Mesothelial cell of epicardium (in vitro differentiated cells): ENCODE data around the gene GALNT8. TPM values are rescaled to one million over a fixed set of nuclear protein-coding genes. Genes with fewer than 3 reads are reported as not detected.

Source experiments
- DNase-seq, 2 experiments: peaks; one replicate each; pipeline ENCODE4 v3.0.0; 2021; ENCODE audit warnings: low spot score in 2 of 2; ENCODE audit not compliant: unreplicated experiment in 2 of 2
- H3K27ac Mint-ChIP-seq: 2 replicates; pipeline ENCODE4 v1.8.0; 2021; ENCODE audit warnings: mixed read lengths
- H3K27me3 Mint-ChIP-seq: 2 replicates; pipeline ENCODE4 v1.8.0; 2021; ENCODE audit warnings: low read depth, mixed read lengths
- H3K36me3 Mint-ChIP-seq: 2 replicates; pipeline ENCODE4 v1.8.0; 2021; ENCODE audit warnings: mixed read lengths
- H3K4me1 Mint-ChIP-seq: 2 replicates; pipeline ENCODE4 v1.8.0; 2021; ENCODE audit warnings: mixed read lengths
- H3K4me3 Mint-ChIP-seq: 2 replicates; pipeline ENCODE4 v1.8.0; 2021; ENCODE audit warnings: mild to moderate bottlenecking, moderate library complexity, mixed read lengths
- H3K9me3 Mint-ChIP-seq: 2 replicates; pipeline ENCODE4 v1.8.0; 2021; ENCODE audit warnings: mixed read lengths
- total RNA-seq: library from RNA; stranded (reverse); gene quantifications from 3 replicates; pipeline ENCODE4 v1.2.1, GENCODE V29; 2021
- TF ChIP-seq, protein P1 (sequence below): fragments of 200-600 bp; sonication (generic); IDR thresholded peaks from one replicate; pipeline ENCODE4 v1.5.0; 2021; ENCODE audit warnings: antibody characterized with exemption; ENCODE audit not compliant: unreplicated experiment

The GALNT8 gene
- total RNA-seq, 1 donor from 2014 or later = 2.0 TPM

DNA sequence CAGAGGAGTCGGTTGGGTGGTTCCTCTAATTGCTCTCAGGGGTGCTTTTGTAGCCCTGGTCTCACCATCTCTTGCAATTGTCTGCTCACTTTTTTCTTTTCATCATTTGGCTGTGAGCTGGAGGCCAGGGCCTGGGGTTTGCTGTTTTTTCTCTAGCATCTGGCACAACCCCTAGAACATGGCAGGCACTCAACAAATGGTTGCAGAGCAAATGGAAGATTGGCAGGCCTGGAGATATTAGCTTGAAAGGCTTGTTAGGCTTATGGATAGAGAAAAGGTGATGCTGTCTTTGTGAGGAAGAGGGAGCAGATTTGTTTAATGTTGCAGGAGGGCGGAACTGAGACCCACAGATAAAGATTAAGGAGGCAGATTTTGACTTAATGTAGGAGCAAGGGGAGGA lies 47.0 kb downstream of the GALNT8 start:
- H3K9me3 Mint-ChIP-seq = no peaks in the 10 kb centered on the region
- H3K27me3 Mint-ChIP-seq = no peaks in the 10 kb centered on the region
- TF ChIP-seq, protein P1, sequence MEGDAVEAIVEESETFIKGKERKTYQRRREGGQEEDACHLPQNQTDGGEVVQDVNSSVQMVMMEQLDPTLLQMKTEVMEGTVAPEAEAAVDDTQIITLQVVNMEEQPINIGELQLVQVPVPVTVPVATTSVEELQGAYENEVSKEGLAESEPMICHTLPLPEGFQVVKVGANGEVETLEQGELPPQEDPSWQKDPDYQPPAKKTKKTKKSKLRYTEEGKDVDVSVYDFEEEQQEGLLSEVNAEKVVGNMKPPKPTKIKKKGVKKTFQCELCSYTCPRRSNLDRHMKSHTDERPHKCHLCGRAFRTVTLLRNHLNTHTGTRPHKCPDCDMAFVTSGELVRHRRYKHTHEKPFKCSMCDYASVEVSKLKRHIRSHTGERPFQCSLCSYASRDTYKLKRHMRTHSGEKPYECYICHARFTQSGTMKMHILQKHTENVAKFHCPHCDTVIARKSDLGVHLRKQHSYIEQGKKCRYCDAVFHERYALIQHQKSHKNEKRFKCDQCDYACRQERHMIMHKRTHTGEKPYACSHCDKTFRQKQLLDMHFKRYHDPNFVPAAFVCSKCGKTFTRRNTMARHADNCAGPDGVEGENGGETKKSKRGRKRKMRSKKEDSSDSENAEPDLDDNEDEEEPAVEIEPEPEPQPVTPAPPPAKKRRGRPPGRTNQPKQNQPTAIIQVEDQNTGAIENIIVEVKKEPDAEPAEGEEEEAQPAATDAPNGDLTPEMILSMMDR = no peak
- H3K27ac Mint-ChIP-seq = no peak overlapping the region
- peaks cover 5% of the 10 kb centered on the region for H3K4me1 Mint-ChIP-seq
- no peaks in the 10 kb centered on the region for H3K36me3 Mint-ChIP-seq
- DNase-seq = no peak
- H3K4me3 Mint-ChIP-seq = no peak overlapping the region

- Mint-ChIP-seq H3K36me3 (no peaks in the 10 kb centered on the region), H3K27ac (no peak overlapping the region), H3K4me1 (peaks cover 7% of the 10 kb centered on the region), H3K9me3 (no peaks in the 10 kb centered on the region), H3K27me3 (no peaks in the 10 kb centered on the region), H3K4me3 (no peak overlapping the region)
- TF ChIP-seq, protein P1 = no peak
- DNase-seq = no peak
Measured at GRCh38 chr12:4768341-4768740, 48.1 kb downstream of the GALNT8 start.

DNA sequence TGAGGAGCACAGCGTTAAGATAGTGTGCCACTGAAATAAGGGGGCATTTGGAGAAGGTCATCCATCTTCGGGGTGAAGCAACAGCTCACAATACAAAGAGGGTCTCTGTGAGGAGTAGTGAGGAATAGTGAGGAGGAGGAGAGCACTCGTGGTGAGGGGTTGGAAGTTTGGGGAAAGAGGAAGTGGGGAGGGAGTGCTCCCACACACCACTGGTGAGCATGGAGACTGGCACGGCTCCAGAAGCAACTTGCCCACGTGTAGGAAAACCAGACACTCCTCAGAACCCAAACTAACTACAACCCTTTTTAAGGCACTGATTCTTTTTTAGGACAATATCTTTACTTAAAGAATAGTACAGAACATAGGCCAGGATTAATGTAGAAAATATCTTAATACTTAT lies 48.9 kb downstream of the GALNT8 start:
- H3K4me3 Mint-ChIP-seq = no peak overlapping the region
- no peak for DNase-seq
- H3K27ac Mint-ChIP-seq = no peak overlapping the region
- H3K27me3 Mint-ChIP-seq = no peaks in the 10 kb centered on the region
- no peaks in the 10 kb centered on the region for H3K9me3 Mint-ChIP-seq
- peaks cover 7% of the 10 kb centered on the region for H3K4me1 Mint-ChIP-seq
- H3K36me3 Mint-ChIP-seq = no peaks in the 10 kb centered on the region
- TF ChIP-seq, protein P1 = no peak

DNA sequence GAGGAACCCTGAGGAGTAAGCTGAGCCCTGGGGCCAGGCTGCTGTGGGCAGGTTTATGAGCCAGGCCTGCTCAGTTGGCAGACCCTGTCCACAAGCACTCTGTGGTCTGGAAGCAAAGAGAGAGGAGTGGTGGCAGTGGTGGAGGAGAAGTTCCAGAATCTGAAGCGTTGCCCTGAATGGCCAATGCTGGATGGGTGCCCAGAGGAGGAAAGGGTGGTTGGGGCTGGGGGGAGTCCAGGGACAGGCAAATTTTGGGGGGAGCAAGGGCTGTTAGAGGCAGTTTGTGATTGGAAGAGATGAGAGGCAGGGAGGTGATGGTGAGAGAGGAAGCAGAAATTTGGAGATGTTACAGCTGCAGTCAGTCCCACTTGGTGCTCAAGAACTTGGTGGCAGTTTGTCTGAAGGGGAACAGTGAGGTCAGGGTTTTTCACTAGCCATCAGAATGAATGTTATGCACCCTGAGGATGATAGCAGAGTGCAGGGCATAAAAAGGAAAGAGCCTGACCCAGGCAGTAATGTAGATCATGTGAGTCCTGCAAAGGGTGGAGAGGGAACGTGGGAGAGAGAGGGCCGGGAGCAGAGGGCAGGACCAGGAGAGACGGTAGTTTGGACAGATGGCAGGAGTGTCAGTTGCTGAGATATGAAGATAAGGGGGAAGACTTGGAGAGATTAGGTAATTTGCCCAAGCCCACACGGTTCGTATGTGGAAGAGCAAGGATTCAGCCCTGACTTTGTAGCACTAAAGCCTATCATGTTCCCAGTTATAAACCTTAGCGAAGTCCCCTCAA lies 51.2 kb downstream of the GALNT8 start:
- DNase-seq = no peak
- TF ChIP-seq, protein P1 = no peak
- Mint-ChIP-seq H3K27ac (no peak overlapping the region), H3K36me3 (no peaks in the 10 kb centered on the region), H3K4me3 (no peak overlapping the region), H3K9me3 (no peaks in the 10 kb centered on the region), H3K27me3 (peaks cover 4% of the 10 kb centered on the region), H3K4me1 (peaks cover 3% of the 10 kb centered on the region)

DNA sequence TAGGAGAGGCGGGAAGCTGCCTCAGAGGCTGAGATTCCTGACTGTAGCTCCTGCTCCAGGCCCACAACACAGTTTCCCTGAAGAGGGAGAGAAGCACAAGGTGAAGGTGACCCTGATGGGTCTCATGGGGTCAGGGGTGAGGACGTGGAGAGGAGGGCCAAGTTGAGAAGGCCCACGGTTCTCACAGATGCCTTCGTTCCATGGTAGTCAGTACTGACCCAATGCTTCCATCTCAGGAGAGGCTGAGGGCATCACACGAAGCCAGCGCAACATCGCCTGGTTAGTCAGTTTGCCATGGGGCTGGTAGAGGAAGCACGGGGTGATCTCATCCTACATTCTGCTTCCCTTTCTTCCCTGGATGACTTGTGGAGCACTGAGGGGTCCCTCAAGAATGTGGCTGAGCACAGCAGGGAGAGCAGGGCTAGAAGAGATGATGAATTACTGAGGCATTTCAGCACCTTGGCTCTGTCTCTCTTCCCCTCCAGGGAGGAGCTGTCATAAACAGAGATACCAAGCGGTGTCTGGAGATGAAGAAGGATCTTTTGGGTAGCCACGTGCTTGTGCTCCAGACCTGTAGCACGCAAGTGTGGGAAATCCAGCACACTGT lies 51.9 kb downstream of the GALNT8 start:
- DNase-seq = no peak
- H3K9me3 Mint-ChIP-seq = no peaks in the 10 kb centered on the region
- H3K36me3 Mint-ChIP-seq = no peaks in the 10 kb centered on the region
- H3K4me1 Mint-ChIP-seq = peaks cover 3% of the 10 kb centered on the region
- H3K4me3 Mint-ChIP-seq = no peak overlapping the region
- TF ChIP-seq, protein P1 = no peak
- no peak overlapping the region for H3K27ac Mint-ChIP-seq
- peaks cover 8% of the 10 kb centered on the region for H3K27me3 Mint-ChIP-seq
